K562 (cell line): ENCODE data around the gene RPL19. TPM values are rescaled to one million over a fixed set of nuclear protein-coding genes. Genes with fewer than 3 reads are reported as not detected.

Experiments
- ARHGAP35 ChIP-seq: fragments of 450-650 bp; IDR thresholded peaks from 2 replicates; pipeline ENCODE4 v1.6.1; 2018; ENCODE audit not compliant: partially characterized antibody
- CREB3L1 ChIP-seq: fragments of 450-650 bp; IDR thresholded peaks from 2 replicates; pipeline ENCODE4 v1.6.1; 2014; ENCODE audit warnings: low read depth, mild to moderate bottlenecking, moderate library complexity, borderline replicate concordance
- E2F3 ChIP-seq: fragments of 250-450 bp; sonication (Bioruptor Pico); IDR thresholded peaks from 2 replicates; pipeline ENCODE4 v1.4.0; 2020; ENCODE audit warnings: mild to moderate bottlenecking
- FOXJ2 ChIP-seq: fragments of 200-800 bp; sonication (Bioruptor generic); IDR thresholded peaks from 2 replicates; pipeline ENCODE4 v1.6.1; 2016; ENCODE audit warnings: missing genetic modification characterization, missing compliant biosample characterization
- HNRNPL ChIP-seq: fragments of 200-400 bp; formaldehyde crosslinking; IDR thresholded peaks from 2 replicates; pipeline ENCODE4 v1.6.1; 2017; ENCODE audit warnings: low read depth, mild to moderate bottlenecking, low read length
- NR1H2 ChIP-seq: sonication (generic); formaldehyde crosslinking; IDR thresholded peaks from 2 replicates; pipeline ENCODE4 v1.4.0; 2020; ENCODE audit warnings: mild to moderate bottlenecking, missing genetic modification reagents
- NRF1 ChIP-seq, 2 experiments: fragments of 450-650 bp; IDR thresholded peaks in 1 of 2; conservative IDR thresholded peaks in 1 of 2; 2 replicates each; pipeline ENCODE4 v1.6.1; 2014; ENCODE audit warnings: mild to moderate bottlenecking in 2 of 2
- REST ChIP-seq, 2 experiments: fragments of 450-650 bp; formaldehyde crosslinking in 1 of 2; IDR thresholded peaks; 2 replicates each; pipeline versions ENCODE4 v1.4.0 to v1.6.1; 2014 to 2020; ENCODE audit warnings: mild to moderate bottlenecking in 2 of 2, borderline replicate concordance in 1 of 2, low read depth in 1 of 2
- TEAD4 ChIP-seq, 2 experiments: sonication (generic) in 1 of 2; formaldehyde crosslinking in 1 of 2; IDR thresholded peaks; 2 replicates each; pipeline versions ENCODE4 v1.6.1 to v1.8.0; 2012 to 2022; ENCODE audit warnings: borderline replicate concordance in 1 of 2, inconsistent platforms in 1 of 2, low read length in 1 of 2, mild to moderate bottlenecking in 1 of 2, missing genetic modification reagents in 1 of 2
- TFE3 ChIP-seq: fragments of 450-650 bp; formaldehyde crosslinking; IDR thresholded peaks from 2 replicates; pipeline ENCODE4 v1.4.0; 2020; ENCODE audit warnings: mild to moderate bottlenecking, mixed read lengths
- ZFP1 ChIP-seq: fragments of 450-650 bp; formaldehyde crosslinking; IDR thresholded peaks from 2 replicates; pipeline ENCODE4 v1.4.0; 2020; ENCODE audit warnings: mild to moderate bottlenecking, mixed read lengths
- ZNF395 ChIP-seq: fragments of 200-800 bp; sonication (Bioruptor generic); IDR thresholded peaks from 2 replicates; pipeline ENCODE4 v1.6.1; 2017; ENCODE audit warnings: missing genetic modification characterization, missing compliant biosample characterization
- ZNF431 ChIP-seq: sonication (generic); formaldehyde crosslinking; IDR thresholded peaks from 2 replicates; pipeline ENCODE4 v1.8.0; 2022; ENCODE audit warnings: mild to moderate bottlenecking, missing genetic modification reagents
- ZNF79 ChIP-seq: fragments of 250-450 bp; sonication (Bioruptor Pico); IDR thresholded peaks from 2 replicates; pipeline ENCODE4 v1.4.0; 2020; ENCODE audit warnings: low read depth, mild to moderate bottlenecking, moderate library complexity
- polyA plus RNA-seq, 8 experiments: library from polyadenylated mRNA; depleted of rRNA in 4 of 8; stranded (reverse) in 5 of 8; unstranded in 3 of 8; fragments of >200 nt; fragmentation: Nextera tagmentation in 2 of 8; fragmentation: Illumina TruSeq in 1 of 8; extraction: Ambion mirVana in 2 of 8; extraction: Trizol in 1 of 8; gene quantifications; 2 replicates each; pipeline versions ENCODE4 v1.2.1 to v1.2.3, GENCODE V29; 2011 to 2014; ENCODE audit warnings: inconsistent platforms in 1 of 8, missing spikeins in 1 of 8
- total RNA-seq, 7 experiments: library from RNA; depleted of rRNA in 6 of 7; stranded (reverse); fragments of >200 nt in 6 of 7; fragmentation: Illumina TruSeq in 2 of 7; extraction: Trizol in 2 of 7; gene quantifications; 2 replicates each; pipeline versions ENCODE4 v1.2.1 to v1.2.3, GENCODE V29; 2011 to 2021; ENCODE audit warnings: low replicate concordance in 1 of 7

RPL19 gene
- total and polyA plus RNA-seq, 9 of the 15 experiments (the other 6 are each of a cell fraction or from before 2014, with no cell fraction given), result 2,263 to 4,614 (median 3,727) TPM

- TF ChIP-seq TEAD4 (IDR thresholded peaks at IDR 0.05; ENCODE audit: low read length) (no peak), TEAD4 (CRISPR knock-in tag; IDR thresholded peaks at IDR 0.05; ENCODE audit: borderline replicate concordance) (no peak), TFE3 (CRISPR knock-in tag) (no peak), NR1H2 (no peak), ZNF79 (CRISPR knock-in tag) (no peak), REST (IDR thresholded peaks at IDR 0.05; ENCODE audit: borderline replicate concordance) (peak; percentile 52; the same call in 1 of the 2 replicates), REST (CRISPR knock-in tag; IDR thresholded peaks at IDR 0.05; ENCODE audit: low read depth) (no peak), NRF1 (conservative IDR thresholded peaks at IDR 0.05 in 1 of 2, IDR thresholded peaks at IDR 0.05 in 1 of 2) (no peak), ZFP1 (CRISPR knock-in tag) (no peak), ZNF431 (CRISPR knock-in tag) (no peak), FOXJ2 (no peak), CREB3L1 (no peak), HNRNPL (no peak), ARHGAP35 (no peak), E2F3 (CRISPR knock-in tag) (no peak), ZNF395 (CRISPR knock-in tag) (no peak)
Observed at GRCh38 chr17:39174920-39175694, 25.0 kb upstream of the RPL19 start (continued).
